Measurements from ENCODE around the gene CAST.

The CAST gene

GRCh38 chr5:96661855-96662724 lies at the start of gene CAST:
Gene CAST (plus strand): TSS chr5:96662376. CDS start chr5:96662423, 47 bp downstream.
- no peak for TF ChIP-seq CTCF (IDR thresholded peaks at IDR 0.05)

GRCh38 chr5:96614110-96614691 lies 48.0 kb upstream of the CAST start:
- TF ChIP-seq CTCF (IDR thresholded peaks at IDR 0.05) = peak; percentile 45; the same call in 1 of the 2 replicates

- no peak for TF ChIP-seq CTCF (IDR thresholded peaks at IDR 0.05)
These were observed 47.0 kb upstream of the CAST start for GRCh38 chr5:96615223-96615622.

- TF ChIP-seq CTCF (IDR thresholded peaks at IDR 0.05) = no peak
These were observed 45.4 kb upstream of the CAST start for GRCh38 chr5:96616801-96617200.

- no peak for TF ChIP-seq CTCF (IDR thresholded peaks at IDR 0.05)
These were observed 42.2 kb upstream of the CAST start for GRCh38 chr5:96619946-96620345.

GRCh38 chr5:96624596-96624995 lies 37.6 kb upstream of the CAST start:
- TF ChIP-seq CTCF (IDR thresholded peaks at IDR 0.05) = no peak

- no peak for TF ChIP-seq CTCF (IDR thresholded peaks at IDR 0.05)
These were observed 36.8 kb upstream of the CAST start for GRCh38 chr5:96625365-96625764.

All from LNCAP (cell line).